ENCODE data around the gene KCTD15.

KCTD15 gene

DNA sequence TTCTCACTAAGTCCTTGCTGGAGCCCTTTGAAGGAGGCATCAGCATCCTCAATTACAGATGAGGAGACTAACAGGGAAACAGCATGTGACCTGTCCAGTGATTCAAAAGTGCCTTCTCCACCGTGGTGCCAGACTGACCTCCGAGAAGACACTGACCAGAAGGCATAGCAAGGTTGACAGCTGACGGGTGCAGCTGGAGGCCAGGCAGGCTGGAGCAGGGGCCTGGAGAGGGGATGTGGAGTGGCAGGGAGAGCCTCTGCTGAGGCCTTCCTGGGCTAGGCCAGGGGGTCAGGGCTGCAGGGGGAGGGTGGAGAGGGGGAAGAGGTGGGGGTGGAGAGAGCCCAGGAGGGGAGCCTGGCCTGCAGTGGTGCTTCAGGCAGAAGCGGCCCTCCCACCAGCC lies 66.3 kb downstream of the KCTD15 start:
- no peak for DNase-seq

- DNase-seq, result no peak
Observed at GRCh38 chr19:33863436-33863835, 66.8 kb downstream of the KCTD15 start.

GRCh38 chr19:33864311-33864850 lies 67.7 kb downstream of the KCTD15 start:
- no peak for DNase-seq

GRCh38 chr19:33865306-33865705 lies 68.6 kb downstream of the KCTD15 start:
- DNase-seq, result no peak

Measured in NCI-H2227 treated with DMSO at 0.1 percent for 48 hours (cell line).